A673 (cell line): ENCODE data around the gene GRIK2. TPM values are rescaled to one million over a fixed set of nuclear protein-coding genes. Genes with fewer than 3 reads are reported as not detected.

Source experiments
- BruUV-seq: library from RNA; stranded (reverse); fragments of 400-500 nt; replicated peaks from 2 replicates; lab custom pipeline; 2021; lab: Mats Ljungman, UMichigan
- CTCF ChIA-PET: fragments of 300-600 bp; sonication (Branson Sonifier 250); formaldehyde crosslinking; loops from one replicate; lab custom pipeline; 2022; ENCODE audit warnings: antibody characterized with exemption; lab: Charles Lee
- POLR2A ChIA-PET: fragments of 300-600 bp; sonication (Branson Sonifier 250); formaldehyde crosslinking; loops from one replicate; lab custom pipeline; 2022; ENCODE audit warnings: antibody characterized with exemption; ENCODE audit not compliant: low non-redundant PET; lab: Charles Lee
- DNase-seq: peaks from one replicate; pipeline ENCODE4 v3.0.0-alpha.2; 2015; ENCODE audit warnings: low spot score
- H3K27ac ChIP-seq: fragments of 200-600 bp; sonication (generic); 2 replicates; pipeline ENCODE4 v1.5.1; 2016; ENCODE audit warnings: mixed run types, low read depth, mild to moderate bottlenecking, mixed read lengths, antibody characterized with exemption, low read length; ENCODE audit not compliant: poor library complexity, severe bottlenecking
- H3K27me3 ChIP-seq: fragments of 200-600 bp; sonication (generic); replicated peaks from 2 replicates; pipeline ENCODE4 v1.6.1; 2017; ENCODE audit warnings: mixed run types, low read depth, mild to moderate bottlenecking, mixed read lengths, antibody characterized with exemption, low read length; ENCODE audit not compliant: insufficient read depth, poor library complexity
- H3K36me3 ChIP-seq: fragments of 200-600 bp; sonication (generic); 2 replicates; pipeline ENCODE4 v1.6.1; 2016; ENCODE audit warnings: mixed run types, mild to moderate bottlenecking, mixed read lengths, antibody characterized with exemption, low read length; ENCODE audit not compliant: insufficient read depth, poor library complexity, severe bottlenecking
- H3K4me1 ChIP-seq: fragments of 200-600 bp; sonication (generic); 2 replicates; pipeline ENCODE4 v1.6.1; 2017; ENCODE audit warnings: mixed run types, mild to moderate bottlenecking, mixed read lengths, antibody characterized with exemption, low read length; ENCODE audit not compliant: insufficient read depth, poor library complexity, severe bottlenecking
- H3K4me3 ChIP-seq: fragments of 200-600 bp; sonication (generic); 2 replicates; pipeline ENCODE4 v1.5.1; 2016; ENCODE audit warnings: low read depth, mixed run types, mild to moderate bottlenecking, mixed read lengths, low read length; ENCODE audit not compliant: poor library complexity, severe bottlenecking
- H3K9me3 ChIP-seq: fragments of 200-600 bp; sonication (generic); 2 replicates; pipeline ENCODE4 v1.6.1; 2016; ENCODE audit warnings: mixed run types, low read depth, mild to moderate bottlenecking, mixed read lengths, antibody characterized with exemption, low read length; ENCODE audit not compliant: poor library complexity, severe bottlenecking
- EZH2 ChIP-seq: fragments of 200-600 bp; sonication (generic); IDR thresholded peaks from 2 replicates; pipeline ENCODE4 v1.6.1; 2017; ENCODE audit warnings: borderline replicate concordance, low read depth, mild to moderate bottlenecking, mixed read lengths, antibody characterized with exemption, low read length; ENCODE audit not compliant: poor library complexity, severe bottlenecking
- intact Hi-C: fragments of 100-400 bp; cut with micrococcal nuclease; formaldehyde crosslinking; loops from one replicate; pipeline ENCODE4 v1.10.0; 2022; ENCODE audit not compliant: unreplicated experiment
- total RNA-seq: library from RNA; stranded (reverse); gene quantifications from 2 replicates; pipeline ENCODE4 v1.2.3, GENCODE V29; 2021
- TF ChIP-seq, protein P1 (sequence below): fragments of 300-800, 200-600 bp; sonication (generic); conservative IDR thresholded peaks from 2 replicates; pipeline ENCODE4 v1.5.1; 2017; ENCODE audit warnings: low read depth, mild to moderate bottlenecking, antibody characterized with exemption, low read length, moderate library complexity, mixed read lengths

The GRIK2 gene
- total RNA-seq, 1 experiment from 2014 or later = 62.1 TPM

DNA sequence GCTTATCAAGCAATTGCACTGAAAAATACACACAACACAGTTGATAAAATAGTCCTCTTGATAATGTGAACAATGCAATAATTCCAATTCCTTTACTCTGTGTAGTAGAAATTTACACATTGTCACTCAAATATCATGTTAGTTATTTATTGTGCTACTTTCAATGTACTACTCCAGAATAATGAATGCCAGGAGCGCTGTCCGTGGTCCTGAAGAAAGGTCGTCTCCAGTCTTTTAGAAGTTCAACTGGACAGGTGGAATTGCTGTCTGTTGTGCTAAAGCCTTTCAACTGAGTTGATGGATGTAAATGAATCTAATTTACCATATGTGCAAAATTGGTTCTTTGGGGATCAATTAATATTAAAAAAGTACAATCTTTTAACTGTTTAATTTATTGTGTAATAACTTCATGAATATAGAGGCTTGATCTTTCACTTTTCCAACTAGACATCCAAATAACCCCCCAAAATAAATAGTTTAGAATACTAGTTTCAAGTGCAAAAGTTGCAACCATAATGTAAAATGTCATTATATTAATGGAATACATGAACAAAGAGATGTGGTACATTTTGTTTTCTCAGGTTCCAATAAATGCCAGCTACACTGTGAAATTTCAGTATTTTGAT lies 3.2 kb downstream of the GRIK2 start:
- Histone ChIP-seq H3K9me3 (no peaks in the 10 kb centered on the region), H3K4me3 (peak overlapping the region; percentile 75), H3K4me1 (peaks cover 13% of the 10 kb centered on the region), H3K27ac (no peak overlapping the region), H3K27me3 (no peaks in the 10 kb centered on the region), H3K36me3 (peaks cover 12% of the 10 kb centered on the region)
- BruUV-seq = no TSS peak
- intact Hi-C loops = loop anchor here (5.0 to 10.0 kb wide), 2 partner anchors 526 to 658 kb away; no protein-coding TSS in a partner anchor
- peak; percentile 75 for DNase-seq
- CTCF ChIA-PET = no interaction called here
- POLR2A ChIA-PET = no interaction called here
- TF ChIP-seq, protein P1, sequence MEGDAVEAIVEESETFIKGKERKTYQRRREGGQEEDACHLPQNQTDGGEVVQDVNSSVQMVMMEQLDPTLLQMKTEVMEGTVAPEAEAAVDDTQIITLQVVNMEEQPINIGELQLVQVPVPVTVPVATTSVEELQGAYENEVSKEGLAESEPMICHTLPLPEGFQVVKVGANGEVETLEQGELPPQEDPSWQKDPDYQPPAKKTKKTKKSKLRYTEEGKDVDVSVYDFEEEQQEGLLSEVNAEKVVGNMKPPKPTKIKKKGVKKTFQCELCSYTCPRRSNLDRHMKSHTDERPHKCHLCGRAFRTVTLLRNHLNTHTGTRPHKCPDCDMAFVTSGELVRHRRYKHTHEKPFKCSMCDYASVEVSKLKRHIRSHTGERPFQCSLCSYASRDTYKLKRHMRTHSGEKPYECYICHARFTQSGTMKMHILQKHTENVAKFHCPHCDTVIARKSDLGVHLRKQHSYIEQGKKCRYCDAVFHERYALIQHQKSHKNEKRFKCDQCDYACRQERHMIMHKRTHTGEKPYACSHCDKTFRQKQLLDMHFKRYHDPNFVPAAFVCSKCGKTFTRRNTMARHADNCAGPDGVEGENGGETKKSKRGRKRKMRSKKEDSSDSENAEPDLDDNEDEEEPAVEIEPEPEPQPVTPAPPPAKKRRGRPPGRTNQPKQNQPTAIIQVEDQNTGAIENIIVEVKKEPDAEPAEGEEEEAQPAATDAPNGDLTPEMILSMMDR = no peak
- no peak for TF ChIP-seq EZH2

DNA sequence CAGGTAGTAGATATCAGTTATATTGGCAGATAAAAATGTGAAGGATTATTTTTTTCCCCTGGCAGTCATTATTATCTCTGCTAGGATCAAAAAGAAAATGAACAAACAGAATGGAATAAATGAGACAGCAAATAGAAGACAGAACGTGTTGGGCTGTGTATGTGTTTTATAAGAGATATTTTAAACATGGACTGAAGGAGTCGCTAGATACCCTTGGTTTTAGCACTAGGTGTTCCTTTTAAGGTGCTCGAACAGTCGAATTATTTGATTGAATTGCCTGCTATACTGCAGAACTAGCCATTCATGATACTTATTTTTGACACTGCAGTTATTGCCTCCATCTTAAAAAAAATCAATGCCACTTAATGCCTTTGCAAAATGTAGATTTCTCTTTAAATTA lies 3.7 kb downstream of the GRIK2 start:
- BruUV-seq = no TSS peak
- no peak overlapping the region for H3K4me3 ChIP-seq
- TF ChIP-seq EZH2 = no peak
- TF ChIP-seq, protein P1 = peak; percentile 43; the same call in 1 of the 2 replicates
- no peaks in the 10 kb centered on the region for H3K9me3 ChIP-seq
- ChIA-PET CTCF (no interaction called here), POLR2A (no interaction called here)
- intact Hi-C loops = loop anchor here (5.0 to 10.0 kb wide), 2 partner anchors 525 to 658 kb away; no protein-coding TSS in a partner anchor
- no peak overlapping the region for H3K27ac ChIP-seq
- DNase-seq = peak; percentile 57
- H3K27me3 ChIP-seq = no peaks in the 10 kb centered on the region
- H3K36me3 ChIP-seq = peaks cover 12% of the 10 kb centered on the region
- H3K4me1 ChIP-seq = peaks cover 13% of the 10 kb centered on the region

DNA sequence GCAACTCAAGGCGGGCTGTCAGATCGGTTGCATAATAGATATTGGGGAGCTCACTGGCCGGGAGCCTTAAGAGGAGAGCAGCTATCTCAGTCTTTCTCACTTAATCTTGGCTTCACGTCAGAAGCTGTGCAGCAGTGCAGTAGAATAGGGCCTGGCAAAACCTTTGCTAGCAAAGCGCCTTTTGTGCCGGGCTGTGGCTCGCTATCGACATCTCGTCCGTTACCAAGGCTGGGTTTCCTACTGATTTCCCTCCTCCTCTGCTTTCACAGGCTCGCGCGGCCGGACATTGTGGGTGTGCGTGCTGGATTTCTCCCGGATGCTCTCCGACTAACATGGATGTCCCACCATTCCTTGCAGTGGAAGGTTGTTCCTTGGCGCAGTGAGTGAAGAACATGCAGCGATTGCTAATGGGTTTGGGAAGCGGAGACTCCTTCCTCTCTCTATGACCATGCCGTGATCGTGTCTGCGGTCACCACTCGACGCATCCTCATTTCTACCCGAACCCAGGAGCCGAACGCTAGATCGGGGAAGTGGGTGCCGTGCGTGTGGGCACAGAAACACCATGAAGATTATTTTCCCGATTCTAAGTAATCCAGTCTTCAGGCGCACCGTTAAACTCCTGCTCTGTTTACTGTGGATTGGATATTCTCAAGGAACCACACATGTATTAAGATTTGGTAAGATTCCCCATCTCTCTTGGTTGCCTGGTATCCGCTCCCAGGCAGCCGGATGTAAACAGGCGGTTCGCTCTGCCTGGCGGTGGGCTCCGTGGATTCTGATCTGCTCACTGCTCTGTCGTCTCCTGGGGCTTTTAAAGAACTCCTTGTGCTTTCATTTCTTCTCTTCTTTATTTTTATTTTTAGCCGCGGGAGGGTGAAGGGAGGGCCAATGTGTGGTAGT lies 5.5 kb downstream of the GRIK2 start:
- POLR2A ChIA-PET = no interaction called here
- H3K27me3 ChIP-seq = no peaks in the 10 kb centered on the region
- BruUV-seq = no TSS peak
- H3K4me3 ChIP-seq = no peak overlapping the region
- no peak for TF ChIP-seq EZH2
- TF ChIP-seq, protein P1 = no peak
- H3K9me3 ChIP-seq = no peaks in the 10 kb centered on the region
- no peak overlapping the region for H3K27ac ChIP-seq
- H3K36me3 ChIP-seq = peaks cover 18% of the 10 kb centered on the region
- intact Hi-C loops = loop anchor here (5.0 to 10.0 kb wide), 2 partner anchors 523 to 656 kb away; no protein-coding TSS in a partner anchor
- H3K4me1 ChIP-seq = peaks cover 13% of the 10 kb centered on the region
- DNase-seq = no peak
- CTCF ChIA-PET = no interaction called here
